ENCODE measurements around the gene NSG1.

NSG1 gene

GRCh38 chr4:4426511-4427120 is 39.7 kb downstream of the NSG1 start:
- no peak for DNase-seq
- no peaks in the 10 kb centered on the region for H3K9me3 Mint-ChIP-seq
- no peak overlapping the region for H3K4me3 Mint-ChIP-seq
- H3K27ac Mint-ChIP-seq, result peak overlapping the region; percentile 52
- peaks cover 20% of the 10 kb centered on the region for H3K36me3 Mint-ChIP-seq (ENCODE audit: low read depth)
- no peak for TF ChIP-seq CTCF (IDR thresholded peaks at IDR 0.05)
- peaks cover 22% of the 10 kb centered on the region for H3K4me1 Mint-ChIP-seq
- H3K27me3 Mint-ChIP-seq (ENCODE audit: low read depth, poor library complexity), result no peaks in the 10 kb centered on the region

GRCh38 chr4:4427121-4427870 is 40.4 kb downstream of the NSG1 start:
- TF ChIP-seq CTCF (IDR thresholded peaks at IDR 0.05), result peak; percentile 29
- Mint-ChIP-seq H3K27me3 (ENCODE audit: low read depth, poor library complexity) (no peaks in the 10 kb centered on the region), H3K27ac (peak overlapping the region; percentile 80), H3K4me3 (no peak overlapping the region), H3K36me3 (ENCODE audit: low read depth) (peaks cover 16% of the 10 kb centered on the region), H3K4me1 (peaks cover 22% of the 10 kb centered on the region), H3K9me3 (no peaks in the 10 kb centered on the region)
- DNase-seq, result peak; percentile 37

- Mint-ChIP-seq H3K27me3 (ENCODE audit: low read depth, poor library complexity) (no peaks in the 10 kb centered on the region), H3K27ac (peak overlapping the region; percentile 80), H3K4me1 (peaks cover 22% of the 10 kb centered on the region), H3K9me3 (no peaks in the 10 kb centered on the region), H3K4me3 (no peak overlapping the region), H3K36me3 (ENCODE audit: low read depth) (peaks cover 13% of the 10 kb centered on the region)
- DNase-seq, result no peak
- TF ChIP-seq CTCF (IDR thresholded peaks at IDR 0.05), result no peak
Observed at GRCh38 chr4:4427886-4428285, 41.0 kb downstream of the NSG1 start.

GRCh38 chr4:4428966-4429875 is 42.3 kb downstream of the NSG1 start:
- H3K9me3 Mint-ChIP-seq, result no peaks in the 10 kb centered on the region
- peaks cover 22% of the 10 kb centered on the region for H3K4me1 Mint-ChIP-seq
- H3K27ac Mint-ChIP-seq, result no peak overlapping the region
- no peak overlapping the region for H3K4me3 Mint-ChIP-seq
- no peak for TF ChIP-seq CTCF (IDR thresholded peaks at IDR 0.05)
- no peak for DNase-seq
- H3K36me3 Mint-ChIP-seq (ENCODE audit: low read depth), result peaks cover 10% of the 10 kb centered on the region
- H3K27me3 Mint-ChIP-seq (ENCODE audit: low read depth, poor library complexity), result no peaks in the 10 kb centered on the region

GRCh38 chr4:4430492-4431195 is 43.7 kb downstream of the NSG1 start:
- no peak overlapping the region for H3K27ac Mint-ChIP-seq

More at GRCh38 chr4:4430492-4431195, 43.7 kb downstream of the NSG1 start:
- H3K36me3 Mint-ChIP-seq (ENCODE audit: low read depth), result peaks cover 14% of the 10 kb centered on the region
- H3K4me1 Mint-ChIP-seq, result peaks cover 22% of the 10 kb centered on the region
- H3K27me3 Mint-ChIP-seq (ENCODE audit: low read depth, poor library complexity), result no peaks in the 10 kb centered on the region
- no peaks in the 10 kb centered on the region for H3K9me3 Mint-ChIP-seq
- peak; percentile 63 for DNase-seq
- no peak overlapping the region for H3K4me3 Mint-ChIP-seq
- TF ChIP-seq CTCF (IDR thresholded peaks at IDR 0.05), result peak; percentile 66
